ENCODE results near the gene BIRC5. TPM values are rescaled to one million over a fixed set of nuclear protein-coding genes. Genes with fewer than 3 reads are reported as not detected.
A peak's percentile ranks its signal among the peaks of the same experiment; 100 is the strongest.

The BIRC5 gene
- total RNA-seq, 1 experiment from 2014 or later = 140 TPM

- TF ChIP-seq ZFX (IDR thresholded peaks at IDR 0.05) (no peak), ATF3 (IDR thresholded peaks at IDR 0.05) (no peak)
These were observed 8.8 kb upstream of the BIRC5 start (continued) for GRCh38 chr17:78205124-78205775.

DNA sequence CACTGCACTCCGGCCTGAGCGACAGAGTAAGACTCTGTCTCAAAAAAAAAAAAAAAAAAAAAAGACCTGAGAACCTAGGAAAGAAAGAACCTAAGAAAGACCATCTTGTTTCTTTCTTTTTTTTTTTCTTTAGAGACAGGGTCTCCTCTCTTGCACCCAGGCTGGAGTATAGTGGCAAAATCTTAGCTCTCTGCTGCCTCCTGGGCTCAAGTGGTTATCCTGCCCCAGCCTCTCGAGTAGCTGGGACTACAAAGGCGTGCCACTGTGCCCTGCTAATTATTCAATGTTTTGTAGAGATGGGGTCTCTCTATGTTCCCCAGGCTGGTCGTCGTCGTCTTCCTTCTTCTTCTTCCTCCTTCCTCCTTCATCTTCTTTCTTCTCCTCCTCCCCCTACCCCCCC lies 7.8 kb upstream of the BIRC5 start:
- Histone ChIP-seq H3K9me3 (ENCODE audit: control insufficient read depth in 1 of 2, insufficient read depth in 1 of 2, low read depth in 1 of 2, low read length in 2 of 2) (no peaks in the 10 kb centered on the region), H3K9me2 (ENCODE audit: insufficient read depth) (no peaks in the 10 kb centered on the region), H3K9ac (ENCODE audit: low read length) (no peak overlapping the region), H2AFZ (ENCODE audit: low read depth, low read length, poor library complexity, severe bottlenecking) (no peak overlapping the region), H3K36me3 (ENCODE audit: control insufficient read depth in 1 of 2, insufficient read depth in 2 of 2, low read length in 2 of 2) (peaks cover 9 to 16% of the 10 kb centered on the region in 2 experiments; a peak in 3 of 4 replicates), H3K27ac (ENCODE audit: low read depth, low read length) (no peak overlapping the region), H3K4me2 (ENCODE audit: low read length) (no peak overlapping the region), H3K79me2 (ENCODE audit: insufficient read depth, low read length) (no peaks in the 10 kb centered on the region), H3K4me1 (ENCODE audit: control insufficient read depth in 1 of 2, insufficient read depth in 2 of 2, low read length in 2 of 2) (no peaks in the 10 kb centered on the region), H3K4me3 (replicated peaks in 1 of 2; ENCODE audit: low read depth in 1 of 2, low read length in 2 of 2) (no peak overlapping the region), H3K27me3 (ENCODE audit: insufficient read depth, low read length) (no peaks in the 10 kb centered on the region), H4K20me1 (ENCODE audit: insufficient read depth) (no peaks in the 10 kb centered on the region)
- ATAC-seq (peak; percentile 56; the same call in 1 of the 2 replicates), DNase-seq (ENCODE audit: low read depth, low spot score) (no peak)
- intact Hi-C loops (cut with micrococcal nuclease) = no loop called here
- CTCF ChIA-PET = interaction anchor here (0.7 to 1.6 kb wide), 3 partner anchors 19 to 123 kb away, joined by 3 to 4 read pairs (median 3); partner anchors contain the start of genes AFMID and TK1
- BruUV-seq (replicated peaks) = no TSS peak
- TF ChIP-seq POLR2AphosphoS5 (IDR thresholded peaks at IDR 0.05; ENCODE audit: low read depth, low read length) = no peak
- peak in 1 of 3 experiments; percentile 33; a peak in 2 of 6 replicates for TF ChIP-seq CTCF (IDR thresholded peaks at IDR 0.05 in 2 of 3, conservative IDR thresholded peaks at IDR 0.05 in 1 of 3; ENCODE audit: borderline replicate concordance in 1 of 3, insufficient read depth in 1 of 3, low read depth in 2 of 3, low read length in 2 of 3)
- no peak for TF ChIP-seq CBX3 (IDR thresholded peaks at IDR 0.05; ENCODE audit: low read depth)
- TF ChIP-seq RAD21 (IDR thresholded peaks at IDR 0.05; ENCODE audit: low read depth) = peak; percentile 43; the same call in 1 of the 2 replicates
- POLR2A ChIA-PET = interaction anchor here (0.7 to 1.5 kb wide), 2 partner anchors 20 to 66 kb away, joined by 3 to 6 read pairs; partner anchors contain the start of genes AFMID and TK1
- RAD21 ChIA-PET (ENCODE audit: low non-redundant PET in 1 of 2, low total read pairs in 2 of 2, uncharacterized antibody in 2 of 2, unreplicated experiment in 2 of 2) = interaction anchor here in 1 of 2 experiments (1.1 kb wide), 1 partner anchor 20 kb away, joined by 7 read pairs; the partner anchor contains the start of genes AFMID and TK1

All from HCT116 (cell line).